Glutamatergic neuron (in vitro differentiated cells): ENCODE results near the gene TSPAN18. TPM values are rescaled to one million over a fixed set of nuclear protein-coding genes. Genes with fewer than 3 reads are reported as not detected.

Experiments used
- DNase-seq: peaks from one replicate; pipeline ENCODE4 v3.0.0; 2022
- H3K27ac Mint-ChIP-seq: one replicate; pipeline ENCODE4 v1.8.0; 2020; ENCODE audit warnings: mild to moderate bottlenecking, mixed read lengths, inconsistent platforms; ENCODE audit not compliant: unreplicated experiment
- H3K27me3 Mint-ChIP-seq: one replicate; pipeline ENCODE4 v1.8.0; 2020; ENCODE audit warnings: mild to moderate bottlenecking, moderate library complexity, mixed read lengths, inconsistent platforms; ENCODE audit not compliant: unreplicated experiment
- H3K36me3 Mint-ChIP-seq: one replicate; pipeline ENCODE4 v1.8.0; 2020; ENCODE audit warnings: mild to moderate bottlenecking, mixed read lengths, inconsistent platforms; ENCODE audit not compliant: unreplicated experiment
- H3K4me1 Mint-ChIP-seq: one replicate; pipeline ENCODE4 v1.8.0; 2020; ENCODE audit warnings: mild to moderate bottlenecking, low read depth, mixed read lengths, inconsistent platforms; ENCODE audit not compliant: unreplicated experiment
- H3K4me3 Mint-ChIP-seq: one replicate; pipeline ENCODE4 v1.8.0; 2020; ENCODE audit warnings: mild to moderate bottlenecking, mixed read lengths, inconsistent platforms; ENCODE audit not compliant: unreplicated experiment
- H3K9me3 Mint-ChIP-seq: one replicate; pipeline ENCODE4 v1.8.0; 2020; ENCODE audit warnings: mild to moderate bottlenecking, moderate library complexity, mixed read lengths, inconsistent platforms; ENCODE audit not compliant: unreplicated experiment
- total RNA-seq: library from RNA; stranded (reverse); fragmentation: NEBNext Ultra II Directional; extraction: Animal tissue kit (Norgen Biotek cat#: 25700); gene quantifications from one replicate; pipeline ENCODE4 v1.2.1, GENCODE V29; 2021; ENCODE audit not compliant: unreplicated experiment
- TF ChIP-seq, protein P1 (sequence below): fragments of 200-600 bp; sonication (generic); IDR thresholded peaks from one replicate; pipeline ENCODE4 v1.5.0; 2021; ENCODE audit not compliant: partially characterized antibody, unreplicated experiment

The TSPAN18 gene
- total RNA-seq, 1 donor from 2014 or later = 80.4 TPM

DNA sequence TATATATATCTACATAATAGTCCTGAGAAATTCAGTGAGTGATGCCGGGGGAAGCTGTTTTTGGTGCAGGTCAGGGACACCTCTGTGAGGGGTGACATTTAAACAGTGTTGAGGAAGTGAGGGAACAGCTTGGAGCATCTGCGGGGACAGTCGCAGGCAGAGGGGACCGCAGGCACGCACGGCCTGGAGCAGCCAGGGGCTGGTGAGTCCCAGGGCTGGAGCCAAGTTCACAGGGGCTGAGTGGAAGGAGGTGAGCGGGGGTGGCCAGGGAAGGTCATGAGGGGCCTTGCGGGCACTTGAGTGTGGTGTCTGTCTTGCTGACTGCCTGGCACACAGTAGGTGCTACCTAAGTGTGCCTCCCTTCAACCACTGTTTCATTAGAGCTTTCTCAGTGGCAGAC, 65.4 kb downstream of the TSPAN18 start:
- Mint-ChIP-seq H3K27ac (peak overlapping the region; percentile 83), H3K4me1 (peaks cover 37% of the 10 kb centered on the region)
- peak; percentile 50 for DNase-seq

DNA sequence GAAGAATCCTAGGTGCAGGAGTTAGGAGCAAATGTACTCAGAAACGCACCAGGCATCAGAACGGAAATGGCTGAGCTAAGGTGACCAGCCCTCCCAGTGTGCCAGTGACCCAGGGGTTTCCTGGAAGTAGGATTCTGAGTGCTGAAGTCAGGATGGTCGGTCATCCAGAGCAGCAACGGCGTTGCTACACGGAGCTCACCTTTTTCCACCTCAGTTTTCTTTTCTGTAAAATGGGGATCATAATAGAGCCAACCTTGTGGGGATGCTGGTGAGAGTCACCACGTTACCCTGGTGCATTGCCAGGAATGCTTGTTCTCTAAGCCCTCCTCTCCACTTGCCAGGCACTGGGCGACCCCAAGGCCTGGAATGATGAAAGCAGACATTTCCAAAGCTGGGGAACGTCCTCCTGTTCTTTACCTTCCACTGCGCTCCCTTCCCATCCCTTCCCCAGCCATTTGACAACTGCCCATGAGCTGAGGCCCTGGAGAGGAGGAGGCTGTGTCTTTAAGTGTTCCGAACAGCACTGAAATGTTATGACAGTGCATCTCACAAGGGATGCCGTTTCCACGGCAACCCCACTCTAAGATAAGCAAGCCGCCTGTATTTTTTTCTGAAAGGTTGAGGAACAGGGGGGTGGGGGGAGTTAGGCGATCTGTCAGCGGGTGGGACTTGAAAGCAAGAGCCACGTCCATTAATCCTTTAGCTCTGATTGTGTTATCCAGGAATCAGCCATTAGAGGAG, 66.8 kb downstream of the TSPAN18 start:
- H3K36me3 Mint-ChIP-seq = no peaks in the 10 kb centered on the region
- H3K9me3 Mint-ChIP-seq = peaks cover 9% of the 10 kb centered on the region
- H3K27me3 Mint-ChIP-seq = peaks cover 13% of the 10 kb centered on the region
- TF ChIP-seq, protein P1, sequence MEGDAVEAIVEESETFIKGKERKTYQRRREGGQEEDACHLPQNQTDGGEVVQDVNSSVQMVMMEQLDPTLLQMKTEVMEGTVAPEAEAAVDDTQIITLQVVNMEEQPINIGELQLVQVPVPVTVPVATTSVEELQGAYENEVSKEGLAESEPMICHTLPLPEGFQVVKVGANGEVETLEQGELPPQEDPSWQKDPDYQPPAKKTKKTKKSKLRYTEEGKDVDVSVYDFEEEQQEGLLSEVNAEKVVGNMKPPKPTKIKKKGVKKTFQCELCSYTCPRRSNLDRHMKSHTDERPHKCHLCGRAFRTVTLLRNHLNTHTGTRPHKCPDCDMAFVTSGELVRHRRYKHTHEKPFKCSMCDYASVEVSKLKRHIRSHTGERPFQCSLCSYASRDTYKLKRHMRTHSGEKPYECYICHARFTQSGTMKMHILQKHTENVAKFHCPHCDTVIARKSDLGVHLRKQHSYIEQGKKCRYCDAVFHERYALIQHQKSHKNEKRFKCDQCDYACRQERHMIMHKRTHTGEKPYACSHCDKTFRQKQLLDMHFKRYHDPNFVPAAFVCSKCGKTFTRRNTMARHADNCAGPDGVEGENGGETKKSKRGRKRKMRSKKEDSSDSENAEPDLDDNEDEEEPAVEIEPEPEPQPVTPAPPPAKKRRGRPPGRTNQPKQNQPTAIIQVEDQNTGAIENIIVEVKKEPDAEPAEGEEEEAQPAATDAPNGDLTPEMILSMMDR = no peak
- H3K4me3 Mint-ChIP-seq = peak overlapping the region; percentile 72
- peak; percentile 74 for DNase-seq
- peaks cover 40% of the 10 kb centered on the region for H3K4me1 Mint-ChIP-seq
- peak overlapping the region; percentile 80 for H3K27ac Mint-ChIP-seq

More for the DNA sequence above, 65.4 kb downstream of the TSPAN18 start:
- peak overlapping the region; percentile 60 for H3K4me3 Mint-ChIP-seq
- H3K36me3 Mint-ChIP-seq = no peaks in the 10 kb centered on the region
- peaks cover 12% of the 10 kb centered on the region for H3K27me3 Mint-ChIP-seq
- H3K9me3 Mint-ChIP-seq = peaks cover 9% of the 10 kb centered on the region
- TF ChIP-seq, protein P1 = no peak

DNA sequence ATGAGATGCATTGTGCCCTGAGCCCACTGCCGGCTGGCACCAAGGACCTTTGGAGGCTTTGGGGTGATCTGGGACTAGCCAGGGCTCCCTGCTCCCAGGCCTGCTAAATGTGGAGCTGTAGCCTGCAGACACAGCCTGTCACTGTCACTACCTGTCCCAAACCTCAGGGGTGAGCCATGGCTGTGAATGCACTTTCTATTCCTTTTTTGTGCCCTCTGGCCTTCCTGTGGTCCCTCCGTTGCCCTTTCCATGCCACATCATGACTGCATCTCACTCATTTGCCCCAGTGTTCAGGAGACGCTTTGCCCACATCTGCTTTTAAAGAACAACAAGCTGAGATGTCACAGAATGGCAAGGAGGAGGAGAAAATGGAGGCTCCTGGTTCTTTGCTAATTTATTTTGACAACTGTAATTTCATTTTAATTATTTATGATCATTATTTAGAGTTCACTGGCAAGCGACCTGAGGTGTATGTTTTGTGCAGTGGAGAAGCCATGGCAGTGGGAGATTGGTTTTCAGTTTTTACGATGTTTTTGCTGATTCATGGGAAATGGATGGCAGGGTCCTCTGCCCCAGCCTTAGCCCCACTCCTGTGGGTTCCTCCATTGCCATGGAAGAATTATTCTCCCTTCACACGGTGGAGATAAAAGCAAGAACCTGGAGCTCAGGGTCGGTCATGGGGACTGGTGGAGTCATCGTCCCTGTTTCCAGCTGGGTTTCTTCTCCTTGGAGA, 69.2 kb downstream of the TSPAN18 start:
- Mint-ChIP-seq H3K9me3 (peaks cover 7% of the 10 kb centered on the region), H3K4me1 (peaks cover 38% of the 10 kb centered on the region), H3K4me3 (no peak overlapping the region), H3K27me3 (peaks cover 6% of the 10 kb centered on the region), H3K36me3 (no peaks in the 10 kb centered on the region), H3K27ac (no peak overlapping the region)
- TF ChIP-seq, protein P1 = no peak
- DNase-seq = no peak

DNA sequence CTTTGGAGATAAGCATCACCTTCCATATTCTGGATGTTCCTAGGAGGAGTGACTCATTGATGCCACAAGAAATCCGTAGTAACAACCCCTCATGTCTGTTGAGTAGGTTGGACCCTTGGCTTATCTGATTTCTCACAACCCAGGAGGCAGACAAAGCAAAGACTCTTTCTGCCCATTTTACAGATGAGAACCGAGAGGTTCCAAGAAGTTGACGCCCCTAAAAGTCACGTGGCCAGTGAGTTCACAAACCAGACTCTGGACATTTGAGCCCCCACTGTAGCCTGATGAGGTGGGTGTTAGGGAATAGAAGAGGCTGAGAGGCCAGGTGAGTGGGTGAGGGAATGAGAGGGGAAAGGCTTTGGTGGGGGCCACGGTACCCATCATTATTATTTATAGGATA, 70.3 kb downstream of the TSPAN18 start:
- no peak overlapping the region for H3K27ac Mint-ChIP-seq

More for the DNA sequence above, 70.3 kb downstream of the TSPAN18 start:
- H3K27me3 Mint-ChIP-seq = peaks cover 7% of the 10 kb centered on the region
- no peak for DNase-seq
- peaks cover 40% of the 10 kb centered on the region for H3K4me1 Mint-ChIP-seq
- H3K36me3 Mint-ChIP-seq = no peaks in the 10 kb centered on the region
- H3K9me3 Mint-ChIP-seq = peaks cover 4% of the 10 kb centered on the region
- TF ChIP-seq, protein P1 = no peak
- H3K4me3 Mint-ChIP-seq = no peak overlapping the region
